HEK293 (cell line): ENCODE data around the gene KRT78.

Experiments
- CTCF ChIA-PET: fragments of 350-600 bp; formaldehyde crosslinking; extraction: SDS; loops from one replicate; lab custom pipeline; 2021; ENCODE audit warnings: antibody characterized with exemption; lab: Yijun Ruan, JAX
- POLR2A ChIA-PET: fragments of 300-600 bp; formaldehyde crosslinking; extraction: SDS; loops from one replicate; lab custom pipeline; 2020; ENCODE audit warnings: antibody characterized with exemption, inconsistent platforms; lab: Yijun Ruan, JAX
- H3K27ac ChIP-seq: fragments of 200-500 bp; sonication (Bioruptor generic); 2 replicates; pipeline ENCODE4 v1.5.1; 2014; ENCODE audit warnings: low read depth, low read length, control low read depth, inconsistent platforms; ENCODE audit errors: extremely low read depth
- H3K36me3 ChIP-seq, 2 experiments: fragments of 200-500 bp in 1 of 2; sonication (Bioruptor generic) in 1 of 2; 1 replicate in 1 of 2; 2 replicates in 1 of 2; pipeline ENCODE4 v1.5.1; 2014 to 2017; ENCODE audit warnings: inconsistent platforms in 2 of 2, low read length in 2 of 2; ENCODE audit not compliant: control insufficient read depth in 2 of 2, insufficient read depth in 1 of 2
- H3K4me1 ChIP-seq: fragments of 200-500 bp; sonication (Bioruptor generic); 2 replicates; pipeline ENCODE4 v1.5.1; 2014; ENCODE audit warnings: mild to moderate bottlenecking, low read length, inconsistent platforms; ENCODE audit not compliant: control insufficient read depth, insufficient read depth
- H3K4me3 ChIP-seq: 2 replicates; pipeline ENCODE4 v1.5.1; 2011; ENCODE audit warnings: low read depth, mild to moderate bottlenecking, control low read depth, low read length, moderate library complexity
- H3K9me3 ChIP-seq: fragments of 200-500 bp; sonication (Bioruptor generic); 2 replicates; pipeline ENCODE4 v1.5.1; 2014; ENCODE audit warnings: low read depth, low read length, inconsistent platforms; ENCODE audit not compliant: control insufficient read depth, insufficient read depth
- GLIS1 ChIP-seq: fragments of 450-650 bp; formaldehyde crosslinking; IDR thresholded peaks from 2 replicates; pipeline ENCODE4 v1.5.1; 2016; ENCODE audit warnings: missing biosample characterization, missing genetic modification characterization
- KLF16 ChIP-seq: fragments of 450-650 bp; formaldehyde crosslinking; IDR thresholded peaks from 2 replicates; pipeline ENCODE4 v1.5.1; 2017; ENCODE audit warnings: missing biosample characterization, missing genetic modification characterization
- OVOL3 ChIP-seq: fragments of 450-650 bp; formaldehyde crosslinking; IDR thresholded peaks from 2 replicates; pipeline ENCODE4 v1.5.1; 2016; ENCODE audit warnings: missing biosample characterization, missing genetic modification characterization
- SALL2 ChIP-seq: fragments of 450-650 bp; formaldehyde crosslinking; IDR thresholded peaks from 2 replicates; pipeline ENCODE4 v1.5.0; 2017; ENCODE audit warnings: missing biosample characterization, mild to moderate bottlenecking, missing genetic modification characterization, borderline replicate concordance
- SP2 ChIP-seq: fragments of 450-650 bp; formaldehyde crosslinking; IDR thresholded peaks from 2 replicates; pipeline ENCODE4 v1.5.1; 2016; ENCODE audit warnings: missing biosample characterization, missing genetic modification characterization
- ZIC2 ChIP-seq: fragments of 450-650 bp; formaldehyde crosslinking; IDR thresholded peaks from 2 replicates; pipeline ENCODE4 v1.5.1; 2016; ENCODE audit warnings: missing biosample characterization, missing genetic modification characterization
- ZNF140 ChIP-seq: fragments of 450-650 bp; formaldehyde crosslinking; IDR thresholded peaks from 2 replicates; pipeline ENCODE4 v1.5.1; 2016; ENCODE audit warnings: missing biosample characterization, missing genetic modification characterization
- ZNF350 ChIP-seq: fragments of 450-650 bp; formaldehyde crosslinking; IDR thresholded peaks from 2 replicates; pipeline ENCODE4 v1.5.0; 2017; ENCODE audit warnings: missing biosample characterization, mild to moderate bottlenecking, missing genetic modification characterization
- ZNF521 ChIP-seq: fragments of 450-650 bp; formaldehyde crosslinking; IDR thresholded peaks from 2 replicates; pipeline ENCODE4 v1.5.1; 2017; ENCODE audit warnings: missing biosample characterization, mild to moderate bottlenecking, missing genetic modification characterization
- ZNF561 ChIP-seq: fragments of 450-650 bp; IDR thresholded peaks from 2 replicates; pipeline ENCODE4 v1.5.1; 2018; ENCODE audit warnings: missing biosample characterization, missing genetic modification characterization, borderline replicate concordance
- ZNF571 ChIP-seq: fragments of 450-650 bp; formaldehyde crosslinking; IDR thresholded peaks from 2 replicates; pipeline ENCODE4 v1.5.0; 2017; ENCODE audit warnings: missing biosample characterization, missing genetic modification characterization
- ZNF660 ChIP-seq: fragments of 450-650 bp; IDR thresholded peaks from 2 replicates; pipeline ENCODE4 v1.5.1; 2018; ENCODE audit warnings: missing biosample characterization, mild to moderate bottlenecking, missing genetic modification characterization
- ZNF664 ChIP-seq: fragments of 450-650 bp; formaldehyde crosslinking; IDR thresholded peaks from 2 replicates; pipeline ENCODE4 v1.5.1; 2016; ENCODE audit warnings: missing biosample characterization, missing genetic modification characterization
- ZSCAN30 ChIP-seq: fragments of 450-650 bp; IDR thresholded peaks from 2 replicates; pipeline ENCODE4 v1.5.1; 2018; ENCODE audit warnings: missing biosample characterization, mild to moderate bottlenecking, missing genetic modification characterization, moderate library complexity
- TF ChIP-seq, protein P1 (sequence below): fragments of 450-650 bp; formaldehyde crosslinking; IDR thresholded peaks from 2 replicates; pipeline ENCODE4 v1.5.1; 2017; ENCODE audit warnings: missing biosample characterization, missing genetic modification characterization
- TF ChIP-seq, protein P2 (sequence below): fragments of 450-650 bp; formaldehyde crosslinking; IDR thresholded peaks from 2 replicates; pipeline ENCODE4 v1.5.1; 2016; ENCODE audit warnings: missing biosample characterization, missing genetic modification characterization
- TF ChIP-seq, protein P3 (sequence below): fragments of 450-650 bp; formaldehyde crosslinking; IDR thresholded peaks from 2 replicates; pipeline ENCODE4 v1.5.1; 2016; ENCODE audit warnings: missing biosample characterization, missing genetic modification characterization, low read depth
- TF ChIP-seq, protein P4 (sequence below): fragments of 450-650 bp; formaldehyde crosslinking; IDR thresholded peaks from 2 replicates; pipeline ENCODE4 v1.5.1; 2016; ENCODE audit warnings: missing biosample characterization, missing genetic modification characterization
- TF ChIP-seq, protein P5 (sequence below): fragments of 450-650 bp; formaldehyde crosslinking; IDR thresholded peaks from 2 replicates; pipeline ENCODE4 v1.5.1; 2016; ENCODE audit warnings: missing biosample characterization, missing genetic modification characterization

The KRT78 gene

DNA sequence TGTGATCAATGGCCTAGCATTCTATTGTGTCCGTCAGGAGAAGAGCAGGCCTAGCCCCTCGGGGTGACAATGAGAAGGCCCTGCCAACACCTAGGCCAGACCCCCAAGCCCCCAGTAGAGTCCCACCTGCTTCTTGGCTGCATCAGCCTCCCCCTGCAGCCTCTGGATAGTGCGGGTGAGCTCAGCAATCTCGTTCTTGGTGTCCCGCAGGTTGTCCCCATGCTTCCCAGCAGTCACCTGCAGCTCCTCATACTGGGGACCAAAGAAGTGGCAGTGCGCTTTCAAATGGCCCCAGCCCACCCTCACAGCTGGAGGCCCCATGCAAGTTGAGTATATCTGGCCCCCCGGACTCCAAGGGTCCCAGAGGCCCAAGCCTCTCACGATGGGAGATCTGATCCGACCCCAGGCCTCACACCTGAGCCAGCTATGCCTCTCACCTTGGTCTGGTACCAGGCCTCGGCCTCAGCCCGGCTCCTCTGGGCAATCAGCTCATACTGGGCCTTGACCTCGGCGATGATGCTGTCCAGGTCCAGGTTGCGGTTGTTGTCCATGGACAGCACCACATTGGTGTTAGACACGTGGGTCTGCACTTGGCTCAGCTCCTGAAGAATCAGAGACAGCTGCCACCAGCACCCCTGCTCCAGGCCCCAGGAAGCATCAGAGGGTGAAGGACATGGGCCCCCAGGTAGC, 24.9 kb downstream of the KRT78 start:
- no peaks in the 10 kb centered on the region for H3K36me3 ChIP-seq
- no peak for TF ChIP-seq GLIS1 (tag by site-specific recombination)
- no peak for TF ChIP-seq KLF16 (tag by site-specific recombination)
- no peak for TF ChIP-seq OVOL3 (tag by site-specific recombination)
- TF ChIP-seq ZSCAN30: no peak
- TF ChIP-seq, protein P1, sequence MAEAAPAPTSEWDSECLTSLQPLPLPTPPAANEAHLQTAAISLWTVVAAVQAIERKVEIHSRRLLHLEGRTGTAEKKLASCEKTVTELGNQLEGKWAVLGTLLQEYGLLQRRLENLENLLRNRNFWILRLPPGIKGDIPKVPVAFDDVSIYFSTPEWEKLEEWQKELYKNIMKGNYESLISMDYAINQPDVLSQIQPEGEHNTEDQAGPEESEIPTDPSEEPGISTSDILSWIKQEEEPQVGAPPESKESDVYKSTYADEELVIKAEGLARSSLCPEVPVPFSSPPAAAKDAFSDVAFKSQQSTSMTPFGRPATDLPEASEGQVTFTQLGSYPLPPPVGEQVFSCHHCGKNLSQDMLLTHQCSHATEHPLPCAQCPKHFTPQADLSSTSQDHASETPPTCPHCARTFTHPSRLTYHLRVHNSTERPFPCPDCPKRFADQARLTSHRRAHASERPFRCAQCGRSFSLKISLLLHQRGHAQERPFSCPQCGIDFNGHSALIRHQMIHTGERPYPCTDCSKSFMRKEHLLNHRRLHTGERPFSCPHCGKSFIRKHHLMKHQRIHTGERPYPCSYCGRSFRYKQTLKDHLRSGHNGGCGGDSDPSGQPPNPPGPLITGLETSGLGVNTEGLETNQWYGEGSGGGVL (tag by site-specific recombination): no peak
- TF ChIP-seq, protein P2, sequence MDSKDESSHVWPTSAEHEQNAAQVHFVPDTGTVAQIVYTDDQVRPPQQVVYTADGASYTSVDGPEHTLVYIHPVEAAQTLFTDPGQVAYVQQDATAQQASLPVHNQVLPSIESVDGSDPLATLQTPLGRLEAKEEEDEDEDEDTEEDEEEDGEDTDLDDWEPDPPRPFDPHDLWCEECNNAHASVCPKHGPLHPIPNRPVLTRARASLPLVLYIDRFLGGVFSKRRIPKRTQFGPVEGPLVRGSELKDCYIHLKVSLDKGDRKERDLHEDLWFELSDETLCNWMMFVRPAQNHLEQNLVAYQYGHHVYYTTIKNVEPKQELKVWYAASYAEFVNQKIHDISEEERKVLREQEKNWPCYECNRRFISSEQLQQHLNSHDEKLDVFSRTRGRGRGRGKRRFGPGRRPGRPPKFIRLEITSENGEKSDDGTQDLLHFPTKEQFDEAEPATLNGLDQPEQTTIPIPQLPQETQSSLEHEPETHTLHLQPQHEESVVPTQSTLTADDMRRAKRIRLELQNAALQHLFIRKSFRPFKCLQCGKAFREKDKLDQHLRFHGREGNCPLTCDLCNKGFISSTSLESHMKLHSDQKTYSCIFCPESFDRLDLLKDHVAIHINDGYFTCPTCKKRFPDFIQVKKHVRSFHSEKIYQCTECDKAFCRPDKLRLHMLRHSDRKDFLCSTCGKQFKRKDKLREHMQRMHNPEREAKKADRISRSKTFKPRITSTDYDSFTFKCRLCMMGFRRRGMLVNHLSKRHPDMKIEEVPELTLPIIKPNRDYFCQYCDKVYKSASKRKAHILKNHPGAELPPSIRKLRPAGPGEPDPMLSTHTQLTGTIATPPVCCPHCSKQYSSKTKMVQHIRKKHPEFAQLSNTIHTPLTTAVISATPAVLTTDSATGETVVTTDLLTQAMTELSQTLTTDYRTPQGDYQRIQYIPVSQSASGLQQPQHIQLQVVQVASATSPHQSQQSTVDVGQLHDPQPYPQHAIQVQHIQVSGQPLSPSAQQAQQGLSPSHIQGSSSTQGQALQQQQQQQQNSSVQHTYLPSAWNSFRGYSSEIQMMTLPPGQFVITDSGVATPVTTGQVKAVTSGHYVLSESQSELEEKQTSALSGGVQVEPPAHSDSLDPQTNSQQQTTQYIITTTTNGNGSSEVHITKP: no peak
- TF ChIP-seq, protein P3, sequence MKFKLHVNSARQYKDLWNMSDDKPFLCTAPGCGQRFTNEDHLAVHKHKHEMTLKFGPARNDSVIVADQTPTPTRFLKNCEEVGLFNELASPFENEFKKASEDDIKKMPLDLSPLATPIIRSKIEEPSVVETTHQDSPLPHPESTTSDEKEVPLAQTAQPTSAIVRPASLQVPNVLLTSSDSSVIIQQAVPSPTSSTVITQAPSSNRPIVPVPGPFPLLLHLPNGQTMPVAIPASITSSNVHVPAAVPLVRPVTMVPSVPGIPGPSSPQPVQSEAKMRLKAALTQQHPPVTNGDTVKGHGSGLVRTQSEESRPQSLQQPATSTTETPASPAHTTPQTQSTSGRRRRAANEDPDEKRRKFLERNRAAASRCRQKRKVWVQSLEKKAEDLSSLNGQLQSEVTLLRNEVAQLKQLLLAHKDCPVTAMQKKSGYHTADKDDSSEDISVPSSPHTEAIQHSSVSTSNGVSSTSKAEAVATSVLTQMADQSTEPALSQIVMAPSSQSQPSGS (tag by site-specific recombination): no peak
- no peak for TF ChIP-seq ZNF571
- TF ChIP-seq, protein P4, sequence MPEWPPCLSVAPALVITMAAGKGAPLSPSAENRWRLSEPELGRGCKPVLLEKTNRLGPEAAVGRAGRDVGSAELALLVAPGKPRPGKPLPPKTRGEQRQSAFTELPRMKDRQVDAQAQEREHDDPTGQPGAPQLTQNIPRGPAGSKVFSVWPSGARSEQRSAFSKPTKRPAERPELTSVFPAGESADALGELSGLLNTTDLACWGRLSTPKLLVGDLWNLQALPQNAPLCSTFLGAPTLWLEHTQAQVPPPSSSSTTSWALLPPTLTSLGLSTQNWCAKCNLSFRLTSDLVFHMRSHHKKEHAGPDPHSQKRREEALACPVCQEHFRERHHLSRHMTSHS (tag by site-specific recombination): no peak
- no peak for TF ChIP-seq SP2 (tag by site-specific recombination)
- no peak for TF ChIP-seq SALL2 (tag by site-specific recombination)
- TF ChIP-seq, all 188 proteins: peak for 0
- no peaks in the 10 kb centered on the region for H3K9me3 ChIP-seq
- ChIA-PET CTCF (no interaction called here), POLR2A (no interaction called here)
- H3K4me3 ChIP-seq: no peak overlapping the region
- H3K27ac ChIP-seq: no peak overlapping the region
- H3K4me1 ChIP-seq: no peaks in the 10 kb centered on the region

DNA sequence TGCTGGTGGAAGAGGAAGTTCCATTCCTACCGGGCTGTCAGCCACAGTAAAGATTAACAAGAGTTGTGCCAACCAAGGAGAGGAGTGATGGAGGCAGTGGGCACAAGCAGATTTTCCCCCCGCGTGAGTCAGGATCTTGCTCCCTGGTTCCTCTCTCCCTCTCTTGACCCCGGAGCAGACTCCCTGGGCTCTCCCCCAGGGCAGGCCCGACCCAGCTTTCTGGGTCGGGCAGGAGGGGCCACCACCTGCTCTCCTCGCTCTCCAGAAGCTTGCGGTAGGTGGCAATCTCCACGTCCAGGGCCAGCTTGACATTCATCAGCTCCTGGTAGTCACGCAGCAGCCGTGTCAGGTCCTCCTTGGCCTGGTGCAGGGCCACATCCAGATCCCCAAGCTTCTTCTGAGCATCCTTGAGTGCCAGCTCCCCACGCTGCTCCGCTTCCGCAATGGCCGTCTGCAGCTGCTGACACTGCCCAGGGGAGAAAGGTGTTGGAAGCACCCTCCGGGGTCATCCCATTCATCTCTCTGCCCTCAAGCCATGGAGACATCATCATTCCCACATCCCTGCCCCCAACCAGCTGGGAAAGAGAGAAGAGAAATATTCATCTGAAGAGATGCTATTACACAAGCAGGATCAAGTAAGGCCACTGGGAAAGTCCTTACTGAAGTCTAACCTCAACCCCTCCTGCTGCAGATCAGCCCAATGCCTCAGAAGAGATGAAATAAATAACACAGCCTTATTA, 25.9 kb downstream of the KRT78 start:
- no peaks in the 10 kb centered on the region for H3K4me1 ChIP-seq
- H3K36me3 ChIP-seq: no peaks in the 10 kb centered on the region
- H3K4me3 ChIP-seq: no peak overlapping the region
- H3K9me3 ChIP-seq: no peaks in the 10 kb centered on the region
- ChIA-PET POLR2A (no interaction called here), CTCF (interaction anchor here (0.6 kb wide), 1 partner anchor 315 kb away, joined by 3 read pairs; no protein-coding TSS in a partner anchor)
- H3K27ac ChIP-seq: no peak overlapping the region
- TF ChIP-seq ZNF660 (tag by site-specific recombination): no peak
- TF ChIP-seq ZNF350 (tag by site-specific recombination): no peak
- TF ChIP-seq ZNF521 (tag by site-specific recombination): no peak
- TF ChIP-seq, protein P1 (tag by site-specific recombination): no peak
- no peak for TF ChIP-seq ZNF561 (tag by site-specific recombination)
- TF ChIP-seq, protein P5, sequence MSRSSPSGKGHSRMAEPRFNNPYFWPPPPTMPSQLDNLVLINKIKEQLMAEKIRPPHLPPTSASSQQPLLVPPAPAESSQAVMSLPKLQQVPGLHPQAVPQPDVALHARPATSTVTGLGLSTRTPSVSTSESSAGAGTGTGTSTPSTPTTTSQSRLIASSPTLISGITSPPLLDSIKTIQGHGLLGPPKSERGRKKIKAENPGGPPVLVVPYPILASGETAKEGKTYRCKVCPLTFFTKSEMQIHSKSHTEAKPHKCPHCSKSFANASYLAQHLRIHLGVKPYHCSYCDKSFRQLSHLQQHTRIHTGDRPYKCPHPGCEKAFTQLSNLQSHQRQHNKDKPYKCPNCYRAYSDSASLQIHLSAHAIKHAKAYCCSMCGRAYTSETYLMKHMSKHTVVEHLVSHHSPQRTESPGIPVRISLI (tag by site-specific recombination): no peak
- no peak for TF ChIP-seq ZNF664 (tag by site-specific recombination)
- no peak for TF ChIP-seq ZNF140 (tag by site-specific recombination)
- no peak for TF ChIP-seq ZIC2 (tag by site-specific recombination)
